G401.6 (cell line): ENCODE results near the gene STYK1.

Experiments
- FAIRE-seq: peaks from 2 replicates; lab custom pipeline; 2012; peaks lifted over from hg19 to GRCh38; lab: Jason Lieb, UNC

Gene STYK1, protein sequence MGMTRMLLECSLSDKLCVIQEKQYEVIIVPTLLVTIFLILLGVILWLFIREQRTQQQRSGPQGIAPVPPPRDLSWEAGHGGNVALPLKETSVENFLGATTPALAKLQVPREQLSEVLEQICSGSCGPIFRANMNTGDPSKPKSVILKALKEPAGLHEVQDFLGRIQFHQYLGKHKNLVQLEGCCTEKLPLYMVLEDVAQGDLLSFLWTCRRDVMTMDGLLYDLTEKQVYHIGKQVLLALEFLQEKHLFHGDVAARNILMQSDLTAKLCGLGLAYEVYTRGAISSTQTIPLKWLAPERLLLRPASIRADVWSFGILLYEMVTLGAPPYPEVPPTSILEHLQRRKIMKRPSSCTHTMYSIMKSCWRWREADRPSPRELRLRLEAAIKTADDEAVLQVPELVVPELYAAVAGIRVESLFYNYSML

DNA sequence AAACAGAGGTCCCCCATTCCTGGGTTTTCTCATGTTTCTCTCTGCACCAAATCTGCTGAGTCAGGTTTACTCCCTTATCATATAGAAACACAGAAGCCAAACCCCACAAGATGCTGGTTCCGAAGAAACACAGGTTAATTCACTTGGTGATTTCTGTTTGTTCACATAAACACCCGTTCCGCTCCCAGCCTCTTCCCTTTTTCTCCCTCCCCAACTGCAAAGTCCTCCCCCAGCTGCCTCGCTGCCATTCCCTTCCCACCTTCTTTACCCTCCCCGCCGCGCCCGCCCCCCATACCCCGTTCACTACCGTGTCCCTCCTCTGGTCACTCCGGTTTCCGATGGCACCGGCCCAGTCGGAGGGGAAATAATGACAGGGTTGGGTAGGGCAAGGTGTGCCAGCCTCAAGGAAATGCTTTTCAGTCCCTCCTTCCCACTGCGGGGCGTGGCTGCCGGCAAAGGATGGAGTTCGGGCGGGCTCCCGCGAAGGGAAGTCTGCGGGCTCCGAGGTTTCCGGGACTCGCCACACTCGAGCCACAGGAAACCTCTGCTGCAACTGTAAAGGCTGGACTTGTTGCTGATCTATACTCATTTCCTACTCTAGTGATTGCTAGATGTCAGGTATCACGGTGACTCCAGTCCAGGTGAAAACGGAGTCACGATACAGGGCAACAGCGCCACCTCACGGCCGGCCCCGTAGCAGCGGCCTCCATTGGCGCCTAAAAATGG lies at the start of gene STYK1:
STYK1 (minus strand) TSS at position 394 of the 726 bp plus-strand sequence. CDS start 39,434 bp downstream, outside the sequence.
- FAIRE-seq = no peak

DNA sequence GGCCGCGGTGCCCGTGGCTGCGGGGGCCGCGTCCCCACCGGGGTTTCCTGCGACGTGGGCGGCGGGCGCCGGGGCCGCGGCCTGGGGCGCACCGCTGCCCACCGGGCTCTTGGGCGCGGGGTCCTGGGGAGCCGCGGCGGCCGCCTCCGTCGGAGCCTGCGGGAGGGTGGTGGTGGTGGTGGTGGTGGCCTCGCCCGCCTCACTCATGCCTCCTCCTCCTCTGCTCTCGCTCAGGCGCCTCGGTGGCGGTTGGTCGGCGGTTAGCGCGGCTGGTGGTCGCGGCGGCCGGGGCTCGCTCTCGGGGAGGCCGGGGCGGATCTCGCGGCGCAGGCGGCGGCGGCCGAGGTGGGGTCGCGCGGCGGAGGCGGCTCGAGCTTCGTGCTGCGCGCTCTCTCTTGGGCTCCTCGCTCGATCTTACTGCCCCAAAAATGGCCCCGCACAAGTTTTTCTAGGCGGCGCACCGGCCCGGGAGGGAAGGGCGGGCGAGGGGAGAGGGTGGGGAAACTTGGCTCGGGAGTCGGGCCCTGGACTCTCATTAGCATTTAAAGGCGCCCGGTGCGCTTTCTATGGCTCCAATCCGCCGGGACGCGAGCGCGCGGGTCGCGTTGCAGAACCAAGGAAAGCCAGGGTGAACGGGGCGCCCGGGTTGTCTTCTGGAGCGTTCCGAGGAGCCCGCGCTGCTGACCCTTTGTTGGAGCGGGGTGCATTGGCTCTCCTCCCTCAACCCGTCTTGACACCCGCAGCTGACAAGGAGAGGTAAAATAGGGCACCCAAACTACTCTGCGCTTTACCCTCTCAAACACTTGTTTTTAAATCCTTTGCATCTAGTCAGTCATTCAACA lies 49.3 kb upstream of the STYK1 start, which contains the start of gene YBX3:
YBX3 (minus strand) TSS at position 419 of the 842 bp plus-strand sequence; CDS start at position 207, 212 bp downstream.
- no peak for FAIRE-seq

DNA sequence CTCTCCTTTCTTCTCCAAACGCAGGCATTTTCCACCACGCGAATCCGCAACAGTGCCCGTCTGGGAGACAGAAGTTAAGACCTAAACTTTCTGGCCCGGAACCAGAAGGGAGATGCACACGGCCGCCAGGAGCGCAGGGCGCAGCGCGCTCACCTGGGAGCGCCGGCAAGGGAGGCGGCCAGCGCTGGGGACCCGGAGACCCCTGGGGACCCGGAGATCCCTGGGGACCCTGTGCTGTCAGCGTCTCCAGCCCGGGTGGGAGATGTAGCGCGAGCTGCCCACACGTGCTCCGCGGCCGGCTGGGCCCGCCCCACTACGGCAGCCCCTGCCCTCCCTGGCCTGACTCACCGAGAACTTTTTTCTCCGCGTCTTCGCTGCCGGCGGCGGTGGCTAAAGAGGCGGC lies 48.7 kb upstream of the STYK1 start:
- FAIRE-seq = no peak

DNA sequence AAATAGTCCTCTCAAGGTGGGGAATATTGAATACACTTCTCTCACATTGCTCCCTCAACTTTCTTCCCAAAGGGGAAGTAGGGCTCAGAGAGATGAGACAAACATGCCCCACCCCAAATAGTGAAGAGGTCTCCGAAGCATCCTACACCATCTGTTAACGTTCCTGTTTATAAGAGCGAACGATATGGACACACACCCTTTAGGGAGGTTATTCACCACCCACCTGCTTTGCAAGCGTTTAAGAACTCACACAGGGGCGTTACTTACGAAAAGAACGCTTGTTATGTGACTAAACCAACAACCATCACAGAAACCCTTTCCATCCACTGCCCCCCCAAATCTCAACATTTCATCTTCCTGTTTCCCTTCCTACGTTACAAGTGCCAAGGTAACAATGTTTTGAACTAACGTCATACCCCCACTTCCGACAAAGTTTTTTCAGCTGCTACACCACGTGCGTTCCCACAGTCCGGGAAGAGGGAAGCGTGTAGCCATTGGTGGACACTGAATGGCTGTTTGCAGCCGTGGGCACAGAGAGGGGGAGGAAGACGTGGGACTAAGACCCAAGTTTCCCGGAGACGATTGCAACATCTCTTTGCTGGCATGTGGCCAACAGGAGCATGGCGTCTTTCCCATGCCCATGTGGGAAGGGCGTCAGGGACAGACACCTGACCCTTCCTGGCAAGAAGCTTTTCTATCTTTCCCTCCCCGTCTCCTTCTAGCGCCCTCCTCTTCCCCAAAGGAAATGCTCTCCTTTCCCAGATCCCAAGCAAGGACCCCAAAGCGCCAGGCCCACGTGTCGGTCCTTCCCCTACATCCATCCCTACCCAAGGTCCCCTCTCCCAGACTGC lies 48.0 kb upstream of the STYK1 start:
- peak; percentile 55 for FAIRE-seq

DNA sequence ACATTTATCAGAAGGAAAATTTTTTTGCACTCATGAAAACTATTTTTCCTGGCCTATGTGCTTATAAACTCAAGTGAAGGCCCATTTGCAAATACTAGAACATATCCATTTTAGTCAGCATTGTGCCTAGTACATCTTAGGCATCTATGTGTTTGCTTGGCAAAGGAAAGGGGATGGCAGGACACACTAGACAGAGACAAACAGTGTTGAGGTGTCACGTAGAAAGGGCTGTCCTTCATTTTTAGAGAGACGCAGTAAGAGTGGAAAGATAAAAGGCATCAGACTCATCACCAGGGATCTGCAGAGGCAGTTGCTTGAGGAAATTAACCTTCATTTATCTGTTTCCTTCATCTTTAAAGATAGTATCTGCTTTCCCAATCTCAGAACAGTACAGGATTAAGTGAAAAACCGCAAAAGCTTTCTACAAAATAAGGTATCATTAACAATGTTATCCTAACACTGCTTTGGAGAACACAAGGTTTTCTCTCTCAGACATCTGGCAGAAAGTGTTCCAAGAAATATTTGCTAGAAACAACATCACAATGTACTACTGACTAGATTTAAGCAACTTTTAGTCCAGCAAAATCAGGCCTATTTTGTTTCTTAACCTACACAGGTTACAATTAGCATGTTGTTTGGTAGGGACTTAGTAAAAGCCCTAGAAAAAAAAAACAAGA lies 47.3 kb upstream of the STYK1 start:
- no peak for FAIRE-seq

DNA sequence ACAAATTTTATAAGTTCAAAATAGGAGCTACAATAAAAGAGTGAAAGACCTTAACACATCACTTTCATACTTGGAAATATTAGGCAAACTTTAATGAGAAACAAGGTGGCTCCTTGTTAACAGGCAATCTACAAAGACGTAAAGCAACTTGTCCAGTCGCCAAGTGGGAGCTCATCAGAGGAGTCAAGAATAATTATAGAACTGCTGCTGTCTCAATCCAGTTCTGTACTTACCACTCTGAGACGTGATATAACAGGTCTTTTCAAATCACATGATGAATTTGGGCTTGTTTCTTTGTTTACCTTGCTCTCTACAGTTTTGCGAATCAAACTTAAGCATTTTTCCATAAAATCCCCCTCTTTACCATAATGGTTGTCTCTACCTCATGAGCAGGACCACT lies 45.6 kb upstream of the STYK1 start:
- FAIRE-seq = no peak

DNA sequence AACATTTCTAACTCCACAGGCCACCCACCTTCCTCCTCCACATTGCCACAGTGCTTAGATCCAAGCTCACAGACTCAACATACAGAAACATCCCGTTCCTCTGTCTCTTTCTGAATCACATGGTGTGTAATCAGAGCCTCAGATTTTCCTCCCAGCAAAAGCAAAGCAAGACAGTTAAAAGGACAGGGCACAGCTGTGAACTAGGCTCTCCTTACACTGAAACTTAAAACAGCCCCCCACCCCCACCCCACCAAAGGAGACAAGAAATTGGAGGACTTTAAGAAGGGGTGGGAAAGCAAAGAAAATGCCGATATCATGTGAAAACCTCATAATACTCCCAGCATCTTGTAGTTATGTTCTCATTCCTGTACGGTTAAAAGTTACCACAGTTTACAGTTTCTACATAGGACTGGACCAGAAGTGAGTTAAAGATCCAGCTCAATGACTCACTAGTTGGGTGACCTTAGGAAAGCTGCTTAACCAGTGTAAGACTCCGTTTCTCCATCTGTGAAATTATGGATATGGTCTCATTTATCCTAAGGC lies 44.5 kb upstream of the STYK1 start:
- no peak for FAIRE-seq

DNA sequence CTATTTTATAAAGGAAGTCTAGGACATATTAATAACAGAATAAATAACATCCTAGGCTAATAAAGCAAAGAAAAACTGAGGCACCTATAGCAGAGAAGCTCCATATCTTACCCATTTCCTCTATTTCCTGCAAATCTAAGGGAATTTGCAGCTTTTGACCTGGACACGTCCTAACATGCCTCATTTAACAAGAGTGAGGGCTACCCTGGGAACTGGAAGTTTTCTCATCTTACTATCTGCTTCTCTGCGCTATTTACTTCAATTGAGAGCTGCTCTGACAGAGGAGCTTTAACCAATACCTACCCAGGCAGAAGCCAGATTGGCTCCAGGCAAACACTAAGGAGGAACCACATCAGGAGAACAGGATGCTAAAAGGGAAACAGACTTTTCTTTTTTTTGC lies 43.6 kb upstream of the STYK1 start:
- FAIRE-seq = no peak

DNA sequence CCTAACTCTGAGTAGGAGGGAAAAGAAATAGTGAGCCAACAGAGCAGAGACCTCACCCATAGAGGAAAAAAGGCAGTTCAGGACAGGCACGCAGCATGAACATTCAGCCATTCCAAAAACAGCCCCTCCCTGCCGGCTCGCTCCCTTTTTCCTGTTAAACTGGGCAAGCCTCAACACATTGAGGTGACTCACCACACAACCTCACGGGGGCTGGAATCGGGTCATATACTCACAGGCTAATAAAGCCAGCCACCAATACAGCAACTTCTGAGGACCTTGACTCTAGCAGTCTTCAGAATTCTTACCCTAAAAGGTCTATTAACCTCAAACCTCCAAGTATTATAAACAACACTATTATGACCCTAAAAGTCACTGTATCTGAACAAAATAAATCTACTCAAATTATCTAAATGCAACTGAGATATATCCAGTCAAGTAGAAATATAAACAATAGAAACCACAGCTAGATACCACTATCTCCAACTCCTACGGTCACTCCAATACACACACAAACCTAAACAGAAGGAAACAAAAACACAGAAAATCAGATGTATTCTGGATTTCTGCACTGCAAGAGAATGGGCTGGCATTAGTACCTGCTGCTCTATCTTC lies 43.0 kb upstream of the STYK1 start:
- peak; percentile 63 for FAIRE-seq

DNA sequence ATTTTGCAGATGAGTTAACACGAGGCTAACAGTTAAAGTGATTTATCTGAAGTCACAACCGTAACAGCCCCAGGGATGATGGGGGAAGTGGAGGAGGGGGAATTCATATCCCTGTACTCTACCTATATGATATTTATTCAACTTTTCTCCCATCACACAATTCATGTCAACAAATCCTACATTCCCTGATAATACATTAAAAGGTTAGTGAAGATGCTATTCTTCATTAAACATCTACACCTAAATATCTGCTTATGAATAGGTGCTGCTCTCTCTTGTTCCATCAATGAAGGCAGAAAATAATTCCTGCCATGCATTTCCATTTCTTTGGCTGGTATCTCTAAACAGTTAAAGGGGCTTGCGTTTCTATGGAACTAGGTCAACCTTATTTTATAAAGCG lies 42.4 kb upstream of the STYK1 start:
- no peak for FAIRE-seq

DNA sequence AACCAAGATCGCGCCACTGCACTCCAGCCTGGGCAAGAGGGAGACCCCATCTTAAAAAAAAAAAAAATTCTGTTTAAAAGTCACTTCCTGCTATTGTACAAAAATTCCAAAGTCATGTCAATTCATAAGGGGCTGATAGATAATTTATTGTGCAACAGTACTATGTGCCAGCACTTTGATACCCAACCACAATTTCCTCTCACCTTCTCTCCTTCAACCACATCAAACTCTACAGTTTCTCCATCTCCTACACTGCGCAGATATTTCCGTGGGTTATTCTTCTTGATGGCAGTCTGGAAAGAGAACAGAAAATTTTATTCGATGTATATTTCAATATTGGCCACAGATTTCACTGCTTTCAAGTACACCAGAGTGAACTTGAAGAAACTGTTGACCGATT lies 41.6 kb upstream of the STYK1 start:
- FAIRE-seq = no peak

DNA sequence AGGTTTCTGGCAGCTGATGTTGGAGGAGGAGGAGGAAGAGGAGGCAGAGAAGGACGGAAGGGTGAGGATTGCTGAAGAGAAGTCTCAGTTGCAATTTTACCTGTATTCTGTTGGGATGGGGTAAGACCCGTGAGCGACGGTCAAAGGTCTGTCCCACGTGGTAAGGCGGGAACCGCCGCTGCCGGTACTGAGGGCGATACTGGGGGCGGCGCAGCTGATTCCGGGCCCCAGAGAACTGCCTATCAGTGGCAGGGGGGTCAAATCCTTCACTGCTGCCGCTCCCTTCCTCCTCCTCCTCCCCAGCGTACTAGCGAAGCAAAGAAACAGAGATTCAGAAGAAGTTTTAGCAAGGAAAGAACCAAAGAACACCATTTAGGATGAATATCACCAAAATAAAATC lies 36.0 kb upstream of the STYK1 start:
- no peak for FAIRE-seq

DNA sequence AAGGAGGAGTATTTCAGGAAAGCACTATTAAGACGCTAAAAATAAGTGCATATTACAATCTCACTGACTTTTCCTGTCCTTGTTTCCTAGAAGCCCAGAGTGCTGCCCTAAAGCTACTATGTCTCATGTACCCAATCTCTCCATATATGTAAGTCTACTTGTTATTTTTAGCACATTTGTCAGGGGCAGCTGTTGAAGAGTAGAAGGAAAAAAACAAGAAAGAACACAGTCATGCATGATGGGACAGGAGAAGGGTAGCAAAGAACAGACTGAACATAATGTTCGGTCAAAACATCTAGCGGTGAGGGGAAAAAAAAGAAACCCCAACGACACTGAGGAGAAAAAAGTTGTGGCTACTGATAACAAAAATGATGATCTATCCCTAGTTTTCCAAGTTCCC lies 35.0 kb upstream of the STYK1 start:
- no peak for FAIRE-seq

DNA sequence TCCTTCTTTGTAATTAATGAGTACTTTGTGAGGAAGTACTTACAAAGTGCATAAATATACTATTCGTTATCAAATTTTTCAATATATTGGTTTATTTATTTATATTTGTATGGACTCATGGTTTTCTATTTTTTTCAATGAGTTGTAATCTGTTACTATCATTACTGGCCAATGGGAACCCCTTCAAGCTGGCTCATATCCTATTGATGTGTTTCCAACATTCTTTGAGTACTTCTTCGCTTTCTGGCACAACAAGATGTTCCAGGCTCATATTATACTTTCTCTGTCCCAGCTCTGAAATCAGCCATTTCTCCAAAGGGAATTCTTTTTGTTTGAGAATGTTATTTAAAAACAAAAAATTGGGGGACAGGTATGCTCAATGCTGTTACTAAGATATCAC lies 31.8 kb upstream of the STYK1 start:
- no peak for FAIRE-seq

DNA sequence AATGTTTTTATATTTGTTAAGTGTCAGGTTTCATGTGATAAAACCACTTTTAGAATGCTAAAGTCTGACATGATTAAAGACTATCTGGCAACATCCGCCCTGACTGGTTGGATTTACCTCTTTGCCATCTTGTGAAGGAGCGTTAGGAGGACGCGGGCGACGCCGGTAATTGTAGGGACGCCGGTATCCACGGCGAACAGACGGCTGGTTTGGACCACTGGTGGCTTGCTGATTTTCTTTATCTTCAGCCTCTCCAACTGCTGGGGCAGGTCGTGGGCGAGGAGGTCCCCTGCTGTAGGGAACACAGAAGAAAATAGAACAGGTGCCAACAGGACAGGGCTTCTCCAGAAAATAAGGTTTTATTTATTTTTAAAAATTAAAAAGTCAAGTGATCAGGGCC lies 28.0 kb upstream of the STYK1 start:
- FAIRE-seq = no peak

DNA sequence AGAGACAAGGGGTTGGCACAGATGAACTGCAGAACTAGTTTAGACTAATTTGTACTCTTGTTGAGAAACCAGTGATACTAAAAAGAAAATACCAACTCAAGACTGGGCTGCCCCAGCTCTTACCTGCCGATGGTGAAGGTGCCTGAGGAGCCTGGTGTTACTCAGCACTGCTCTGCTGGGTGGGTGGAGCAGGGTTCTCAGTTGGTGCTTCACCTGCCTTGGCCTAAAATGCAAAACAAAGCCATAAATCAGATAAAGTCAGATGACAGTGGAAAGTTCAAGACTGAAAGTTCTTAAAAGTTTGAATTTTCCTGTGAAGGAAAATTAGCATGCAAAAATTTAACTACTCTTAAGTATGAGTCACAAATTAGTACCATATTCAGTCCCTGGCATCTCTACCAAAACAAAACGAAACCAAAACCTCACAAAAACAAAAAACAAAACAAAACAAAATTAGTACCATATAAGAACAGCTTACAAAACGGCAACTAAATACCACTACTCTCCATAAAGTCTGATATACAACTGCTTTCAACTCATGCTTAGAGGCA lies 27.4 kb upstream of the STYK1 start:
- FAIRE-seq = no peak

DNA sequence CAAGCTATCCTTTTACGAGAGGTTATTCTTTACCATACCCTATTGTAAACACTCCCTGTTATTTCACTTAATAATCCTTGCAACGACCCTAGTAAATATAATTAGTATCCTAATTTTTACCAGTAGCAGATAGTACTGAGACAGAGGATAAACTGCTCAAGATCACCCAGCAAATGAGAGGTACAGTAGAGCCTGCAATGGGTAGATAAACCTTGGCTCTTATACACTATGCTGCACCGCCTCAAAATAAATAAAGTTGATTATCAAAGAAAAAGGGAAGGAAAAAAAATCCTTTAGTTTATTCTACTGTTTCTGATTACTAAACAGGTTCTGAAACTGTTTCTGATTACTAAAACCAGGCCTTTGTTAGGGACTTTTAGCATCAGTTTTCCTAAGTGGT lies 26.7 kb upstream of the STYK1 start:
- FAIRE-seq = no peak

DNA sequence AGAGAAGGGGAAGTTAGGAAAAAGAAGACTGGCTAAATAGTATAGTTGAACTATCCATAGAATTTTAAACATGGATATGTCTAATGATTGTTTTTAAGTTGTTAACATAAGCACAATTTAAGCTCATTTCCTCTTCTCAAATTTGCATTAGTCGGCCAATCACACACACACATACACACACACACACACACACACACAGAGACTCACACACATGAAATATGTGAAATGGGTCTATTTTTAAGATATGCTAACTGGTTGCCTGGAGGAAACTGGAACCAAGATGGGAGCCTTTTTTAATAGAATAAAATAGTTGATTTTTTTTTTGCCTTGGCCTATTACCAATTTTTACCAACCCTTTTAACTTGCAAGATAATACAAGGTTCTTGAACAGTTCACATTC lies 24.0 kb upstream of the STYK1 start:
- no peak for FAIRE-seq

DNA sequence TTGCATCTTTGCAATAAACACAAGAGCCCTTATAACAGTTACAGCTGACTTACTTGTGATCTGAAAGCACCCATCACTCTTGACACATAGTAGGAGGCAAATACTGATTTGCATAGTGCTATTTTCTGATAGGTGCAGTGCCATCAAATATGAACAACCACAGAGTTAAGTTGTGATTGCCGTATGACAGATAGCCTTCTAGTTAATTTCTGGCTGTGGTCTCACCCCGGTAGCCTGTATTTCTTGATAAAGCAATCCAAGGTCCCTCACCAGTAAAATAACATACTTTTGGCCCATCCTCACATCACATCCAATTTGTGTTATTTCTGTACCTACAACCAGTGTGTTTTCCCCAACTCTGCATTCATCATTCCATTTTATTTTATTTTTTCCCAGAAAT lies 23.3 kb upstream of the STYK1 start:
- no peak for FAIRE-seq

DNA sequence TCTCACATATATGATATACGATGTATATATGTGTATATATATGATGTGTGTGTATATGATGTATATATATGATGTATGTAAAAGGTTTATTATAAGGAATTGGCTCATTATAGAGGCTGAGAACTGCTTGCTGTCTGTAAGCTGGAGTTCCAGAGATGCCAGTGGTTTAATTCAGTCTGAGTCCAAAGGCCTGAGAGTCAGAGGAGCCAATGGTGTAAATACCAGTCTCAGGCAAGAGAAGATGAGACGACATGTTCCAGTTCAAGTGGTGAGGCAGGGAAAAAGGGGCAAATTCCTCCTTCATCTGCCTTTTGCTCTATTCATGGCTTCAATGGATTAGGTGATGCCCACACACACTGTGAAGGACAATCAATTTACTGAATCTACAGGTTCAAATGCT lies 17.1 kb upstream of the STYK1 start:
- no peak for FAIRE-seq
